AG10803 (cell line): ENCODE results near the gene DTL.

ENCODE experiments used
- DNase-seq: peaks from one replicate; pipeline ENCODE4 v3.0.0; 2010; ENCODE audit warnings: low read depth
- H3K4me3 ChIP-seq: 2 replicates; pipeline ENCODE4 v1.5.1; 2011; ENCODE audit warnings: mild to moderate bottlenecking, low read length, control low read depth
- CTCF ChIP-seq: conservative IDR thresholded peaks from 2 replicates; pipeline ENCODE4 v1.5.1; 2011; ENCODE audit warnings: mild to moderate bottlenecking, low read length, control low read depth, inconsistent platforms

DTL gene

GRCh38 chr1:212125654-212126053, 90.1 kb downstream of the DTL start:
- no peak for DNase-seq
- TF ChIP-seq CTCF: no peak
- no peak overlapping the region for H3K4me3 ChIP-seq

GRCh38 chr1:212127221-212127620, 91.7 kb downstream of the DTL start:
- H3K4me3 ChIP-seq: no peak overlapping the region
- no peak for TF ChIP-seq CTCF
- no peak for DNase-seq

DNA sequence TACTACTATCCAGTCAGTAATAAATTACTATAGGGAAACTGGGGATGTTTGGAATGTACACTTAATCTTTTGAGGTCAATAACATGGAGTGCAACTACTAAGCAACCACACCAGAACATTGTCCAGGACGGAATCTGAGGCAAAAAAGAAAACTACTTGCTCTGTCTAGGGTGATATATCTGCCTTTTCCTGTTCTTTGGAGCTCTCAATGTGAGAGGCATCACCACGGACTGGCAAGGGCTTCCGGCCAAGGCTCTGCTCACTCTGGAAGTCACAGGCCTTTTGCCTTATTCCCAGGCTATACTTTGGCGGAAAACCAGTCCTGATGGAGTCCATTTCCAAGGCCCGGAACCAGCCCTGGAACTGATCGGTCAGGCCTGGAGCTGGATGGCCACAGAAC, 94.2 kb downstream of the DTL start:
- no peak for DNase-seq
- no peak for TF ChIP-seq CTCF
- H3K4me3 ChIP-seq: no peak overlapping the region

DNA sequence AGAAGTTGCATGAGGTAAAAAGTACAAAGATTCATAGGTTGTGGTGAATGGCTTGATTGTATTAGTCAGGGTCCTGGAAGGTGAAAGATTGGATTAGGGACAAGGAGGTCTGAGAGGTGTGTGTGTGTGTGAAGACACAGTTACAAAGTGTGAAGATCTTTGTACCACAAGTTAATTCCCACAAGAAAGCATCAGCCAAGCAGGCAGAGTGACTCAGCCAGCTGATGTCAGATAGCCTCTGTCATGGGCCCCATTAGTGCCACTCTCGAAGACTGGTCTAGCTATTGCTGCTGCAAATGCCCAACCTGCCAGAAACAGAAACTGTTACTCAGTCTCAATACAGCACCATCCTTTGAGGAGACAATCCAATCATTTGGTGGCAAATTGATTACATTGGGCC, 96.5 kb downstream of the DTL start:
- no peak overlapping the region for H3K4me3 ChIP-seq
- no peak for DNase-seq
- TF ChIP-seq CTCF: no peak

DNA sequence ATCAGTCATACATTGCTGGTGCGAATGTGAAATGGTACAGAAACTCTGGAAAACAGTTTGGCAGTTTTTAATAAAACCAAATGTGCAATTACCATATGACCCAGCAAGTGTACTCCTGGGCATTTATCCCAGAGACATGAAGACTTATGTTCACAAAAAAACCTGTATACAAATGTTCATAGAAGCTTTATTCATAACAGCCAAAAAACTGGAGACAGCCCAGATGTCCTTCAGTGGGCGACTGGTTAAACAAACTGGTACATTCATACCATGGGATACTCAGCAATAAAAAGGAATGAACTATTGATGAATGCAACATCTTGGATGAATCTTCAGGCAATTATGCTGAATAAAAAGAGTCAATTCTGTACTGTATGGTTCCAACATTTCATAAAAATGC, 97.8 kb downstream of the DTL start:
- no peak for TF ChIP-seq CTCF
- no peak for DNase-seq
- no peak overlapping the region for H3K4me3 ChIP-seq

GRCh38 chr1:212135166-212135565, 99.6 kb downstream of the DTL start:
- no peak for TF ChIP-seq CTCF
- H3K4me3 ChIP-seq: no peak overlapping the region
- no peak for DNase-seq

GRCh38 chr1:212137854-212138253, 102.3 kb downstream of the DTL start:
- TF ChIP-seq CTCF: no peak
- DNase-seq: no peak
- no peak overlapping the region for H3K4me3 ChIP-seq
